ENCODE data around the gene SCARF1.

GRCh38 chr17:1593630-1593931 is 52.0 kb downstream of the SCARF1 start:
- TF ChIP-seq CTCF (tag by site-specific recombination; IDR thresholded peaks at IDR 0.05) = no peak
- TF ChIP-seq ZNF23 (tag by site-specific recombination; IDR thresholded peaks at IDR 0.05; ENCODE audit: borderline replicate concordance) = no peak
